Bone marrow (tissue), 2 donors: ENCODE measurements around the gene AARS2.

Experiments used
- DNase-seq, 2 donors: peaks; one replicate each; lab custom pipeline; 2025; lab: John Stamatoyannopoulos, UW

Gene AARS2

GRCh38 chr6:44262467-44263353 lies 50.4 kb downstream of the AARS2 start:
- DNase-seq, result no peak

- no peak for DNase-seq
These were observed 51.6 kb downstream of the AARS2 start for GRCh38 chr6:44261581-44261980.

GRCh38 chr6:44260451-44261297 lies 52.5 kb downstream of the AARS2 start:
- no peak for DNase-seq

GRCh38 chr6:44260011-44260410 lies 53.1 kb downstream of the AARS2 start:
- DNase-seq, result no peak

GRCh38 chr6:44258921-44259320 lies 54.2 kb downstream of the AARS2 start:
- no peak for DNase-seq

GRCh38 chr6:44258325-44258863 lies 54.8 kb downstream of the AARS2 start:
- DNase-seq, result no peak

- no peak for DNase-seq
These were observed 55.3 kb downstream of the AARS2 start for GRCh38 chr6:44257753-44258324.

GRCh38 chr6:44257025-44257752 lies 56.0 kb downstream of the AARS2 start, which contains the start of gene SLC35B2:
Gene SLC35B2 (minus strand): TSS chr6:44257528. CDS start chr6:44257410, 118 bp downstream.
- DNase-seq, result peak; percentile 23

GRCh38 chr6:44256775-44257024 lies 56.4 kb downstream of the AARS2 start:
- no peak for DNase-seq

GRCh38 chr6:44255871-44256774 lies 57.0 kb downstream of the AARS2 start:
- no peak for DNase-seq

GRCh38 chr6:44255105-44255808 lies 57.9 kb downstream of the AARS2 start:
- no peak for DNase-seq

GRCh38 chr6:44254191-44255104 lies 58.7 kb downstream of the AARS2 start:
- DNase-seq, result no peak

GRCh38 chr6:44253307-44254101 lies 59.6 kb downstream of the AARS2 start:
- DNase-seq, result peak; percentile 7 to 38

- DNase-seq, result no peak
These were observed 61.3 kb downstream of the AARS2 start for GRCh38 chr6:44251576-44252524.

GRCh38 chr6:44250718-44251123 lies 62.4 kb downstream of the AARS2 start:
- no peak for DNase-seq

GRCh38 chr6:44250067-44250717 lies 63.0 kb downstream of the AARS2 start:
- DNase-seq, result no peak
